Measurements from ENCODE around the gene C1QTNF9B.
A peak's percentile ranks its signal among the peaks of the same experiment; 100 is the strongest.

Gene C1QTNF9B

GRCh38 chr13:23856008-23856750, 41.1 kb downstream of the C1QTNF9B start:
- no peak for DNase-seq

DNA sequence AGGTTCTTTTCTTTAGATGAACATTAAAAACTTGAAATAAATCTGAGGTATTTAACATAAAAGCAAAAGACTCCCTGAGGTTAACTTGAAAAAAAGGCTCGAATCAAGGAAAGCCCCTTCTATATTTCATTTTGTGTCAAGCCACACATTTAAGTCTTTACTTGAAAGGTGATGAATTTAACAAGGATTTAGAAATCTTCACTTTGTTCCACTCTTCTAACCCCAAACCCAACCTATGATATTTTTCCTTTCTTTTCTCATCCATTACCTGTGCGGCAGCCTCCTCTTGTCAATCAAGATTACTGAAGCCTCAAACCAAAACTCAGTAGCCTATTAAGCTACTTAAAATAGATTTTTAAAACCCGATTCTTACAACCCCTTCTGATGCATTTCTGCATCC, 41.9 kb downstream of the C1QTNF9B start:
- DNase-seq, result no peak

- no peak for DNase-seq
These were observed 45.0 kb downstream of the C1QTNF9B start for GRCh38 chr13:23852351-23852750.

DNA sequence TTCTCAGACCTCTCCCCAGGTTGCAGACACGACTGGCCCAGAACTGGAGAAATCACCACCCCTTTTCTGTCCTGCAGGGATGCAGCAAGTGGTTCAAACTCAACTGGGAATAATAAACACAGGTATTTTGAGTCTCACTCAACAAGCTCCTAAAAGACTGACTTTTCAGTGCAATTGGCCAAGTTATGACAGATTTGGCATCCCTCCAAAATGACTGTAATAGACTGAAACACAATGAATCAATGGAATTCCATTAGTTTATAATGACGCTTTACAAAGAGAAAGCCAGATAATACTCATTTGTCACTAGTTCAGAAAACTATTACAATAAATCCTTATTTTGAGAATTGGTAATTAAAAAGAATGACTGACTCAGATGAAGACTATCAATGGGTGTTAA, 46.2 kb downstream of the C1QTNF9B start:
- peak; percentile 62 for DNase-seq

DNA sequence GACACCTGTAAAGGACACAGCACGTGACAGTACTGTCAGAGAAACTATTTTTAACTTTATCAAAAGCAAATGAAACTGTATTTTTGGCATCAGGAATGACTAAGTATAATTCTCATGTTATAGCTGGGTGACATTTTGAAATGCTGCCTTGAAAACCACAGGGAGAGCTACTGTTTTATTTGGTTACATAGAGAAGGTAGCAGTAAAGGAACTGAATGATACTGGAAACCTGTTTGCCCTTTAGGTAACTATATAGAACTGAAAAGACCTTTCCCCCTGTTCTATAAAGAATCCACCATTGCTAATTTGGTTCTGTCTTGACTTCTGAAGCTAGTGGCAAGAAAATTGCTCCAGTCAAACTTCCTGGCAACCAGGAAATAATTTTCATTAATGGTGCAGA, 47.2 kb downstream of the C1QTNF9B start:
- no peak for DNase-seq

DNA sequence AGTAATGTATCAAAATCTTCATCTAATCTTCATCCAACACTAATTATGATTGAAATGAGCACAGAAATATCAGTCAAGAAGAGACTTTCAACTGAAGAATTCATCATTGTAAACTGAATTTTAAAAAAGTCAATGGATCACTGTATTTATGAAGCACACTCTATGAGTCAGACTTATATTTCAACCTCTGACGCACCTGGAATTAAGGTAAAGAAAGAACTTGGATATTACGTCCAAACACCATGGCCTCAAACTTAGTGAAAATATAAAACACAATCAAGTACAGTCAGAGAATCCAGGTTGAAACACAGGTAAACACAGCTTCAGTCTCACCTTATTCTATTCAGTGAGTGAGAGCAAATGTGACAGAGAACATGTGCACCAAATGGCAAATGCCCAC, 47.6 kb downstream of the C1QTNF9B start:
- DNase-seq, result no peak

DNA sequence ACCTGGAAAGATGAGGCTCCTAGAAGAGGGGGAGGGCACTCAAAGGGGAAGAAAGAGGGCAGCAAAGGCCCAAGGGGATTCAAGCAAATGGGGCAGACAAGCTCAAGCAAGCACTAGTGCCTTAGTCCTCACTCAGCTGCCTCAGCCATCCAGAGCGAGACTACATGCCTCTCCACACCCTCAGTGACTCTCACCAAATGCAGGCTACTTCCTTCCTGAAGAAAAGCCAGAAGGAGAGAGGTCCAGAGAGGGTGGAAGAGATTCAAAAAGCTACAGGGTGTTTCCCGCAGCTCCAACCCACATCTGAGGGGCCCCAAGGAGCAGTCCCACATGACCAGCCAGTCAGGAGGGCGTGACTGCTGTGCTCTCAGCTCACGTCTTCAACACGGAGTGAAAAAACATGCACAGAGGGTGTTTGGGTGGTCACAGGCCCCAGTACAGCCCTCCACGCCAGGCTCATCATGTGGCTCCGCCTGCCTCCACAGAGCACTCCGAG, 48.6 kb downstream of the C1QTNF9B start:
- DNase-seq, result no peak

- no peak for DNase-seq
These were observed 49.3 kb downstream of the C1QTNF9B start for GRCh38 chr13:23848019-23848418.

- DNase-seq, result no peak
These were observed 49.8 kb downstream of the C1QTNF9B start for GRCh38 chr13:23847497-23847896.

DNA sequence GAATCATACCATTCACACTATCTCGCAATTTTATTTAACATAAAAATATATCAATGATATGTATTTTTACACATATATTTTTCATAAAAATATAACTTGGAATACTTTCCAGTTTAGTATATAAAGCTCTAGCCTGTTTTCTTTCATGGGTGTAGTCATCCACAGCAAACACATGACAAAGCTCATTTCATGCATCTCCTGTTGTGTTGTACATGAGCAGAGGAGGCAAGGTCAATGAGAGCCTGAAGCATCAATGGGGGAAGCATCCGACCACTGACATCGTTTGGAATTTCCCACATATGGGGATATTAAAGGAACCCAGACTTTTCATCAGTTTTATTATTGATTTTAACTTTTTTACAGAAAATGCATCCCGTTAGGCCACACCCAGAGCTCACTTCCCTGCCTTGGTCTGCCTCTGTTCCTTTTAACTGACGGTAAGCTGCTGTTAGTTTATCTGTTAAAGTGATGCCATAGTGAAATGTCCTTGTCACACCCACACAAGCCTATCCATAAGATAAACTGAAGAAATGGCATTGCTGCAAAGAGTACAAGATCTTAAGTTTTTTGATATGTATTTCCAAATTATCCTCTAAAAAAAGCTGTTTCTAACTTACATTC, 52.1 kb downstream of the C1QTNF9B start:
- DNase-seq, result no peak

- DNase-seq, result no peak
These were observed 53.2 kb downstream of the C1QTNF9B start for GRCh38 chr13:23844132-23844531.

DNA sequence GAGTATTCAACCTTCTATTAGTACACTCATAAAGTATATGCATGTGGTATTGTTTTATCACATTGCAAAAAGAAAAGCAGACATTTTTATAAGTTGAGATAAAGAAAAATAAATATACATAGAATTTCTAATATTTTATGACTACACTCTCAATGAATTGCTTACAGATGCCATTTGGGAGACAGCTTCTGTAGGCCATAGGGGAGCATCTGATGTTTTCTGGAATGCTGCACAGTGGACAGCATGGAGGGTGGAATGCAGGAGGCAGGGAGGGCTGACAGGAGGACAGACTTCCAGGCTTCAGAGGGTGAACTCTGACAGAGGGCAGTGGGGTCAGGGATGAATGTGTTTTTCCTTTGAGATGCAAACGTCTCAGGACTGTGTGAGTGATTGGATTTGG, 53.9 kb downstream of the C1QTNF9B start:
- no peak for DNase-seq

DNA sequence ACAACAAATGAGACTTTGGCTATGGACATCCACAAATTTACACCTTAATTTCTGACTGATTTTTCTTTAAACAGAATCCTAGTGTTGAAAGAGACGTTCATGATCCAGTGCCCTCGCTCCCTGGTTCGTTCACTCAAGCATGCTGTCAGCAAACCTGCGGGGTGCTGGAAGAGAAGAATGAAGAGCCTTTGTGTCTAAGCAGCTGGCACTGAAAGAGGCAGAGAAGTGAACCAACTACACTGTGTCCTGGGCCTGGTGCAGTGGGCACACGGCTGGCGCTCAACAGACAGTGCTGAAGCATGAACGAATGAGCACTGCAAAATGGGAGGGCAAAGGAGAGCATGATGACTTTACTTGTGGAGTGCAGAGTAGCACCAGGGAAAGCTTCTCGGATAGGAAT, 54.9 kb downstream of the C1QTNF9B start:
- DNase-seq, result no peak
